ENCODE measurements around the gene LEKR1.

LEKR1 gene

DNA sequence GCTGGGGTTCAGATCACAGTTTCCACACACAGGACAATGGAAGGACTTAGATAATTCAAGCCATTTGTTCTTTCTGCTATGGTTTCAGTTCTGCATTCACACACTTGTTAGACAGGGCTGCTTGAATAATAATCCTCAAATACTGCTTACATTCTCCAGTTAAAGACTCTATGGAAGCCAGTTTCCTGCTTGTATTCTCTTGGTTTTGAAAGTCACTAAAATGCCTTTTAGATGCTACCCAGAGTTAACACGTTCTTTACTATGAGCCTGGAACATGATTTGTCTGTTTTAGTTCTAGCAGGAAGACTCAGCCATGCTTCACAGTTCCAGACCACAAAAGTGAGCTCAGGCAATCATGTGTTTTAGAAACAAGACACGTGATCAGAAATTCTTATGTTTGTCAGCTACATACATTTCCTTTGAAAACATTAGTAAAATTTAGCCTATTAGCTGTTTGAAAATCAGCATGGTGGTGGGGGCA is 152.4 kb downstream of the LEKR1 start:
- TF ChIP-seq, protein P1, sequence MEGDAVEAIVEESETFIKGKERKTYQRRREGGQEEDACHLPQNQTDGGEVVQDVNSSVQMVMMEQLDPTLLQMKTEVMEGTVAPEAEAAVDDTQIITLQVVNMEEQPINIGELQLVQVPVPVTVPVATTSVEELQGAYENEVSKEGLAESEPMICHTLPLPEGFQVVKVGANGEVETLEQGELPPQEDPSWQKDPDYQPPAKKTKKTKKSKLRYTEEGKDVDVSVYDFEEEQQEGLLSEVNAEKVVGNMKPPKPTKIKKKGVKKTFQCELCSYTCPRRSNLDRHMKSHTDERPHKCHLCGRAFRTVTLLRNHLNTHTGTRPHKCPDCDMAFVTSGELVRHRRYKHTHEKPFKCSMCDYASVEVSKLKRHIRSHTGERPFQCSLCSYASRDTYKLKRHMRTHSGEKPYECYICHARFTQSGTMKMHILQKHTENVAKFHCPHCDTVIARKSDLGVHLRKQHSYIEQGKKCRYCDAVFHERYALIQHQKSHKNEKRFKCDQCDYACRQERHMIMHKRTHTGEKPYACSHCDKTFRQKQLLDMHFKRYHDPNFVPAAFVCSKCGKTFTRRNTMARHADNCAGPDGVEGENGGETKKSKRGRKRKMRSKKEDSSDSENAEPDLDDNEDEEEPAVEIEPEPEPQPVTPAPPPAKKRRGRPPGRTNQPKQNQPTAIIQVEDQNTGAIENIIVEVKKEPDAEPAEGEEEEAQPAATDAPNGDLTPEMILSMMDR (IDR thresholded peaks at IDR 0.05; ENCODE audit: borderline replicate concordance, control extremely low read depth, extremely low read depth, insufficient read depth, missing control alignments), result no peak
- peak; percentile 49 for DNase-seq (ENCODE audit: low spot score)
- in situ Hi-C loops (cut with MboI; ENCODE audit: low sequenced_read_pairs, unreplicated experiment), result no loop called here

DNA sequence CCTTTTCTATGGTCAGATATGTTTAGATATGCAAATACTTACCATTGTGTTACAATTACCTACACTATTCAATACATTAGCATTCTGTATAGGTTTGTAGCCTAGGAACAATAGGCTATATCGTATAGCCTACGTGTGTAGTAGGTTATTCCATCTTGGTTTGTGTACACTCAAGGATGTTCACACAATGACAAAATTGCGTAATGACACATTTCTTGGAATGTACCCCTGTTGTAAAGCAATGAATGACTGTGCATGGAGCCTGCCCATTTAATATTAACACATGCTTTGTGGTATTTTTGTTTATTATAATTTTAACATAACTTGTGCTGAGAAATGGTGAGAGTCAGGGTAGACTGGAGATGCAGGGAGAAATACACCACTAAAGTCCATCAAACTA is 154.9 kb downstream of the LEKR1 start:
- in situ Hi-C loops (cut with MboI; ENCODE audit: low sequenced_read_pairs, unreplicated experiment), result no loop called here
- TF ChIP-seq, protein P1 (IDR thresholded peaks at IDR 0.05; ENCODE audit: borderline replicate concordance, control extremely low read depth, extremely low read depth, insufficient read depth, missing control alignments), result no peak
- no peak for DNase-seq (ENCODE audit: low spot score)

DNA sequence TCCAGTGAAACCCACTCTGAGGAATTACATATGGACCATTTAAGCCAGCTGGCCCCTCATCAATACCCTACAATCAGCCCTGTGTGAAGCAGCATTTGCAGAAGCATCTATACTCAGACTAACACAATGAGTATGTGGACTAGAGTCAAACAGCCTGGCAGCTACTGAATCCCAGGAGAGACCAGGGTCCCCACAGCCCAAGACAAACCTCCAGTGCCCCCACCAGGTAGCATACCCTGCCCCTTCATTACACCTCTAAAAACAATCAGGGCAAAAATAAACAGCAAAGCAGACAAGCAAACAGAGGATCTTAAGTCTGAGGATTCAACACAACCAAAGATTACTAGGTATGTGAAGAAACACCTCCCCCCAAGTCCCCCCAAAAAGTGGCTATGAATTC is 157.4 kb downstream of the LEKR1 start:
- TF ChIP-seq, protein P1 (IDR thresholded peaks at IDR 0.05; ENCODE audit: borderline replicate concordance, control extremely low read depth, extremely low read depth, insufficient read depth, missing control alignments), result no peak
- in situ Hi-C loops (cut with MboI; ENCODE audit: low sequenced_read_pairs, unreplicated experiment), result no loop called here
- DNase-seq (ENCODE audit: low spot score), result no peak

DNA sequence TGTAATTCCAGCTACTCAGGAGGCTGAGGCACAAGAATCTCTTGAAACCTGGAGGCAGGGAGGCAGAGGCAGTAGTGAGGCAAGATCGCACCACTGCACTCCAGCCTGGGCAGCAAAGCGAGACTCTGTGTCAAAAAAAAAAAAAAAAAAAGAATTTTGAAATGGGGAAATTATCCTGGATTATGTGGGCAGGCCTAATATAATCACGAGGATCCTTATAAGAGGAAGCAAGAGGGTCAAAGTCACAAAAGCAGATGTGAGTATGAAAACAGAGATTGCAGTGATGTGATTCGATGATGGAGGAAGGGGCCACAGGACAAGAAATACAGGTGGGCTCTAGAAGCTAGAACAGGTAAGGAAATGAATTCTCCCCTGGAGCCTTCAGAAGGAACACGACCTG is 159.6 kb downstream of the LEKR1 start:
- in situ Hi-C loops (cut with MboI; ENCODE audit: low sequenced_read_pairs, unreplicated experiment), result no loop called here
- TF ChIP-seq, protein P1 (IDR thresholded peaks at IDR 0.05; ENCODE audit: borderline replicate concordance, control extremely low read depth, extremely low read depth, insufficient read depth, missing control alignments), result no peak

DNA sequence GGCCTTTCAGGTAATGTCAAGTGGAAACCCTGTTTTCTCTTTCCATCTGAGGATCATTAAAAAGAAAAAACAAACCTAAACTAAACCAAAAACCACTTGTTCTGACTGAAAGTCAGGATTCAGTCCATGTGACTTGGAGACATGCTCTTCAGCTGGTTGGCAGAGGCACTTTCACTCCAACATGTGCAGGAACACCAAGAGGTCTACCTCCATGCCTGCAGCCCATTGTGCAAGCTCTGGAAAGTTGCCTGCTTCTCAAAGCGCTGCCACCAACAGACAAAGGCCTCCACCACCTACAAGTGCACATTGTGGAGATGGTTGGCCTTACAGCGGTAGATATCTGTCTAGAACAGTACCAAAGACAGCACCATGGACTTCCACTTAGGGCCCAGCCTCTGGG is 161.8 kb downstream of the LEKR1 start:
- in situ Hi-C loops (cut with MboI; ENCODE audit: low sequenced_read_pairs, unreplicated experiment), result no loop called here
- TF ChIP-seq, protein P1 (IDR thresholded peaks at IDR 0.05; ENCODE audit: borderline replicate concordance, control extremely low read depth, extremely low read depth, insufficient read depth, missing control alignments), result no peak
- DNase-seq (ENCODE audit: low spot score), result no peak

More for the DNA sequence above, 159.6 kb downstream of the LEKR1 start:
- no peak for DNase-seq (ENCODE audit: low spot score)

DNA sequence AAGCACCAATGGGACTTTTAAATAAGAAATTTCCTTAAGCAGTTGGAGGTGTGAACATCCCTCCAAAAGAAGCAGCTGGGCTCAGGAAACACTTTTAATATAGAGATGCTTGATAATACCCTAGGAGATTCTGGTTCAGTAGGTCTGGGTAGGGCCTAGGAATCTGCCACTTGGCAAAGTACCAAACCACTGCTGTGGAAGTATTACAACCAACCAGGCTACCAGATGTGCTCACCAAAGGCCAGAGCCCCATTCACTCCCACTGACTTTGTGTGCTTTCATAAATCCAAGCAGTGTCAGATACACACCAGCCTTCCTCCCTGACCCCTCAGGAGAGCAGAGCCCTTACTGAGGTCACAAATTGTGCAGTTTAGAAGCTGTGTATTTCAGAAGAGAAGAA is 171.2 kb downstream of the LEKR1 start:
- TF ChIP-seq, protein P1 (IDR thresholded peaks at IDR 0.05; ENCODE audit: borderline replicate concordance, control extremely low read depth, extremely low read depth, insufficient read depth, missing control alignments), result no peak
- in situ Hi-C loops (cut with MboI; ENCODE audit: low sequenced_read_pairs, unreplicated experiment), result no loop called here
- no peak for DNase-seq (ENCODE audit: low spot score)
